Vagina (tissue), 2 donors: ENCODE data around the gene ZNF441. TPM values are rescaled to one million over a fixed set of nuclear protein-coding genes. Genes with fewer than 3 reads are reported as not detected.

Experiments used
- DNase-seq, 2 donors: peaks; one replicate each; pipeline ENCODE4 v3.0.0-alpha.2; 2017; ENCODE audit errors: extremely low spot score in 2 of 2
- H3K27ac ChIP-seq: fragments of 200-600 bp; sonication (generic); one replicate; pipeline ENCODE4 v1.5.1; 2019
- H3K27me3 ChIP-seq: fragments of 200-600 bp; sonication (generic); one replicate; pipeline ENCODE4 v1.5.1; 2019
- H3K36me3 ChIP-seq, 2 donors: fragments of 200-600 bp; sonication (generic); one replicate each; pipeline ENCODE4 v1.5.1; 2017 to 2019
- H3K4me1 ChIP-seq: fragments of 200-600 bp; sonication (generic); one replicate; pipeline ENCODE4 v1.5.1; 2019
- H3K4me3 ChIP-seq, 2 donors: fragments of 200-600 bp; sonication (generic); 1 replicate in 1 of 2; 2 replicates in 1 of 2; pipeline ENCODE4 v1.5.1; 2016 to 2019
- H3K9me3 ChIP-seq: fragments of 200-600 bp; sonication (generic); one replicate; pipeline ENCODE4 v1.5.1; 2019
- POLR2A ChIP-seq, 2 donors: fragments of 450-650 bp; IDR thresholded peaks; one replicate each; pipeline ENCODE4 v1.6.1; 2017; ENCODE audit warnings: antibody characterized with exemption in 2 of 2, mild to moderate bottlenecking in 2 of 2, moderate library complexity in 2 of 2
- POLR2AphosphoS5 ChIP-seq, 2 donors: sonication (generic); formaldehyde crosslinking; IDR thresholded peaks; one replicate each; pipeline ENCODE4 v1.9.0; 2017; ENCODE audit warnings: antibody characterized with exemption in 2 of 2, mild to moderate bottlenecking in 2 of 2, low read depth in 1 of 2; ENCODE audit not compliant: insufficient read depth in 1 of 2
- intact Hi-C: fragments of 100-400 bp; cut with DNase I; formaldehyde crosslinking; loops from one replicate; pipeline ENCODE4 v1.15.1; 2023
- total RNA-seq: library from RNA; depleted of rRNA; stranded (reverse); fragments of >200 nt; gene quantifications from one replicate; pipeline ENCODE4 v1.2.3, GENCODE V29; 2016
- TF ChIP-seq, protein P1 (sequence below), 3 experiments: fragments of 450-650 bp in 2 of 3; fragments of 200-600 bp in 1 of 3; sonication (generic) in 1 of 3; IDR thresholded peaks; one replicate each; pipeline ENCODE4 v1.5.1; 2017 to 2019; ENCODE audit warnings: antibody characterized with exemption in 3 of 3, mild to moderate bottlenecking in 2 of 3, moderate library complexity in 2 of 3

Gene ZNF441
- total RNA-seq: 7.1 TPM

DNA sequence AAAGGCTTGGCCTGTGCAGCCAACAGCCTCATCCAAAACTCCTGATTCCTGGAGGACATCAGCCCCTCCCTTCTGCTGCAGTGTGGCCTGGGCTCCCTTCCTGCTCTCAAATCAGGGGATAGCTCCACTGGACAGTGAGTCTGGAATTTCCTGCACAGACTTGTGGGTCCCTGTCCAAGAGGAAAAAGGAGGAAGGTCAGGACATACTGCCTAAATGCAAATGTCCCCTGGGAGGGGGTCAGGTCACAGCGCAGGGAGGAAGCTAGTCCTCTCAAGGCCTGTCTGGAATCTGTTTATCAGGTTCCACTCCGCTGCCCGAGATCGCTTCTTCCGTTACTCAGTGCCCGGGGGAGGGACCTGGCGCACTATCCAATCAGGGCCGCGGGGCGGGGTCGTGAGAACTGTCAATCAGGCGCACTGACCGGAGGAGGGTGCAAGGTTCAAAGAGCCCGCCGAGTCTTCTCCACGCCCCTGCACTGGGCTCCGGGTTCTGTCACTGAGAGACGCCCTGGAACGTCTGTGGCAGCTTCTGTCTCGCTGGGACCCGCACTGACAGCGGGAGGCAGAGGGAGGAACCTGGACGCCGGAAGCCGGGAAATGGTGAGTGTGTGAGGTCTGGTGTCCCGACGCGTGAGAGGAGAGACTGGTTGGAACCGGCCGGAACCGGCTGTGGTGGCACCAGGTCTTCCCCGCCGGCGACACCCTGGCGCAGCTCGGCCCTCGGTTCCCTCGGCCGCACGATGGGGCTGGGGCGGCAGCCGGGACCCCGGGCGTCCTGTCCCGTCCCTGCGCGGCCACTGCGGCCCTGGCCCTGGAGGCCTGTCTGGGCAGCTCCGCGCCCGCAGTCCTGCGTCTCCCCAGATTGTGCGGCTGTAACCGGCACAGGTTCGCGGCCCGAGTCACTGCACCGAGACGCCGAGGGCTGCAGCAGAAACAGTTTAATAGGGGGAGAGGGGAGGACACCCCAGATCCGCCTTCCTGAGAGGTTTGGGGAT, at the start of gene ZNF441:
Gene ZNF441, plus strand, starts transcription at position 404 of the 995 bp plus-strand sequence. Its CDS starts 194 bp downstream, at position 598.
- Histone ChIP-seq H3K4me1 (peaks cover 15% of the 10 kb centered on the region), H3K9me3 (no peaks in the 10 kb centered on the region), H3K27me3 (no peaks in the 10 kb centered on the region), H3K36me3 (no peaks in the 10 kb centered on the region), H3K4me3 (peak within 1 kb of the TSS; percentile 76 to 97), H3K27ac (peak within 1 kb of the TSS; percentile 88)
- intact Hi-C loops: no loop called here
- DNase-seq: peak; percentile 94 to 97
- TF ChIP-seq POLR2AphosphoS5 (IDR thresholded peaks at IDR 0.05; ENCODE audit: insufficient read depth in 1 of 2, low read depth in 1 of 2): peak; percentile 92
- TF ChIP-seq, protein P1, sequence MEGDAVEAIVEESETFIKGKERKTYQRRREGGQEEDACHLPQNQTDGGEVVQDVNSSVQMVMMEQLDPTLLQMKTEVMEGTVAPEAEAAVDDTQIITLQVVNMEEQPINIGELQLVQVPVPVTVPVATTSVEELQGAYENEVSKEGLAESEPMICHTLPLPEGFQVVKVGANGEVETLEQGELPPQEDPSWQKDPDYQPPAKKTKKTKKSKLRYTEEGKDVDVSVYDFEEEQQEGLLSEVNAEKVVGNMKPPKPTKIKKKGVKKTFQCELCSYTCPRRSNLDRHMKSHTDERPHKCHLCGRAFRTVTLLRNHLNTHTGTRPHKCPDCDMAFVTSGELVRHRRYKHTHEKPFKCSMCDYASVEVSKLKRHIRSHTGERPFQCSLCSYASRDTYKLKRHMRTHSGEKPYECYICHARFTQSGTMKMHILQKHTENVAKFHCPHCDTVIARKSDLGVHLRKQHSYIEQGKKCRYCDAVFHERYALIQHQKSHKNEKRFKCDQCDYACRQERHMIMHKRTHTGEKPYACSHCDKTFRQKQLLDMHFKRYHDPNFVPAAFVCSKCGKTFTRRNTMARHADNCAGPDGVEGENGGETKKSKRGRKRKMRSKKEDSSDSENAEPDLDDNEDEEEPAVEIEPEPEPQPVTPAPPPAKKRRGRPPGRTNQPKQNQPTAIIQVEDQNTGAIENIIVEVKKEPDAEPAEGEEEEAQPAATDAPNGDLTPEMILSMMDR (IDR thresholded peaks at IDR 0.05): no peak
- TF ChIP-seq POLR2A (IDR thresholded peaks at IDR 0.05): no peak

DNA sequence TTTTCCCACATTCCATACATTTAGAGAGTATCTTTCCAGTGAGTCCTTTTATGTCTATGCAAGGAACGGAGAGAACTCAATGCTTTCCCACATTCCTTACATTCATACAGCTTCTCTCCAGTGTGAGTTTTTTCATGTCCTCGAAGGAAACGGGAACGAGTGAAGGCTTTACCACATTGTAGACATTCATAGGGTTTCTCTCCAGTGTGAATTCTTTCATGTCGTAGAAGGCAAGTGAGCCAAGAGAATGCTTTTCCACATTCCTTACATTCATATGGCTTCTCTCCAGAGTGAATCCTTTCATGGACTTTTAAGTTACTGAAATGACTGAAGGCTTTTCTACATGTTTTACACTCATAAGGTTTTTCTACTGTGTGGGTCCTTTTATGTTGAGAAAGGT, 45.1 kb upstream of the ZNF441 start:
- TF ChIP-seq POLR2A (IDR thresholded peaks at IDR 0.05) (no peak), POLR2AphosphoS5 (IDR thresholded peaks at IDR 0.05; ENCODE audit: insufficient read depth in 1 of 2, low read depth in 1 of 2) (no peak)
- TF ChIP-seq, protein P1 (IDR thresholded peaks at IDR 0.05): no peak
- intact Hi-C loops: no loop called here
- Histone ChIP-seq H3K4me3 (no peak overlapping the region), H3K9me3 (no peaks in the 10 kb centered on the region), H3K27ac (no peak overlapping the region), H3K4me1 (no peaks in the 10 kb centered on the region), H3K36me3 (peaks cover 18 to 52% of the 10 kb centered on the region in 2 donors), H3K27me3 (no peaks in the 10 kb centered on the region)
- no peak for DNase-seq

DNA sequence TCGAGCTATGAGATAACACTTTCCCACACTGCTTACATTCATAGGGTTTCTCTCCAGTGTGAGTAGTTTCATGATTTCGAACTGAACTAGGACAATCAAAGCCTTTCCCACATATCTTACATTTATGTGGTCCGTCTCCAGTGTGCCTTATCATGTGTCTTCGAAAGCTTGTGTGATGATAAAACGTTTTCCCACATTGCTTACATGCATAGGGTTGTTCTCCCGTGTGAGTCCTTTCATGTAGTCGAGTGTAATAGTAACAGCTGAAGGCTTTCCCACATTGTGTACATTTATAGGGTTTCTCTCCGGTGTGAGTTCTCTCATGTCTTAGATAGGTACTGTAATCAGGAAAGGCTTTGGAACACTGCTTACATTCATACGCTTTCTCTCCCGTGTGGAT, 44.4 kb upstream of the ZNF441 start:
- Histone ChIP-seq H3K27ac (no peak overlapping the region), H3K36me3 (peaks cover 18 to 53% of the 10 kb centered on the region in 2 donors), H3K4me3 (no peak overlapping the region), H3K27me3 (no peaks in the 10 kb centered on the region), H3K9me3 (no peaks in the 10 kb centered on the region), H3K4me1 (no peaks in the 10 kb centered on the region)
- TF ChIP-seq, protein P1 (IDR thresholded peaks at IDR 0.05): no peak
- TF ChIP-seq POLR2A (IDR thresholded peaks at IDR 0.05) (no peak), POLR2AphosphoS5 (IDR thresholded peaks at IDR 0.05; ENCODE audit: insufficient read depth in 1 of 2, low read depth in 1 of 2) (no peak)
- intact Hi-C loops: no loop called here
- DNase-seq: no peak

DNA sequence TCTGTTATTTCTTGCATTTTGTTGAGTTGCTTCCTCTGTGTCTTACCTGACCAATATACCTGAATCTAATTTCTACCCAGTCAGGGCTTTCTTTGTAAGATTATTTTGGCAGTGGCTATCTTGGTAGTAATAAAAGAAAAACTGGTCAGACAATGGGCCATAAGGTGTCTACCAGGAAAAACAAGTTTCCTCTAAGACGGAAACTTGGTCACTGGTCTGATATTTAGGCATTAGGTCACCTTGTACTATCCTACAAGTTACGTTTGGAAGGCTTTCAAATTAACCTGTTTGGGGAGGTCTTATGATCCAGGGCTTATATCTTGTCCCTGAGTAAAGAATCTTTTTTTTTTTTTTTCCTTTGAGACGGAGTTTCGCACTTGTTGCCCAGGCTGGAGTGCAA, 37.2 kb upstream of the ZNF441 start:
- intact Hi-C loops: no loop called here
- Histone ChIP-seq H3K27me3 (no peaks in the 10 kb centered on the region), H3K36me3 (peaks cover 0 to 15% of the 10 kb centered on the region in 2 donors), H3K27ac (no peak overlapping the region), H3K4me1 (no peaks in the 10 kb centered on the region), H3K4me3 (no peak overlapping the region), H3K9me3 (no peaks in the 10 kb centered on the region)
- no peak for DNase-seq
- TF ChIP-seq POLR2A (IDR thresholded peaks at IDR 0.05) (no peak), POLR2AphosphoS5 (IDR thresholded peaks at IDR 0.05; ENCODE audit: insufficient read depth in 1 of 2, low read depth in 1 of 2) (peak in 1 of 2 donors; percentile 22)
- TF ChIP-seq, protein P1 (IDR thresholded peaks at IDR 0.05): no peak

DNA sequence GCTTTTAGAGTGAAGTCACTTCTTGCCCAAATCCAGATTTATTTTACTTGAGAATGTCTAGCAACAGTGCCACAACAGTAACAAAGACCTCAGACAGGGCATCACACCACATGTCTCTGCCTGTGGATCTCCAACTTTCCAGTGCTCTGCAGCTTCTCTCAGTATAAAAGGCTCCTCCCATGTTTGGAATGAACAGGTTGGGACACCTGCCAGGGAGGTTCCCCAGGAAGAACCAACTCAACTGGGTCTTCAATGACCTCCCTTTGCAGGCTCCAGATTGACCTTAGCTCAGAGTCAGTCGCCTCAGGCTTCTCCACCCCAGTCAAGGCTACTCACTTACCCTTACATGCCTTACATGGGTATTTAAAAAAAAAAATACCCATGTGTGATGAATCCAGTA, 31.4 kb upstream of the ZNF441 start:
- peaks cover 34% of the 10 kb centered on the region for H3K4me1 ChIP-seq
- H3K36me3 ChIP-seq: no peaks in the 10 kb centered on the region
- DNase-seq: no peak
- H3K4me3 ChIP-seq: no peak overlapping the region
- no peak overlapping the region for H3K27ac ChIP-seq
- TF ChIP-seq POLR2A (IDR thresholded peaks at IDR 0.05) (no peak), POLR2AphosphoS5 (IDR thresholded peaks at IDR 0.05; ENCODE audit: insufficient read depth in 1 of 2, low read depth in 1 of 2) (peak in 1 of 2 donors; percentile 27)
- TF ChIP-seq, protein P1 (IDR thresholded peaks at IDR 0.05): no peak
- no peaks in the 10 kb centered on the region for H3K27me3 ChIP-seq
- no peaks in the 10 kb centered on the region for H3K9me3 ChIP-seq
- intact Hi-C loops: no loop called here
